Astrocyte of the spinal cord (primary cell): ENCODE measurements around the gene RBBP8NL.
"Not testable (repeated sequence)": the region's sequence is repeated elsewhere in the genome, so short reads cannot be mapped to it uniquely, and the experiment has no call there.

ENCODE experiments used
- DNase-seq: peaks from one replicate; pipeline ENCODE4 v3.0.0; 2011; ENCODE audit warnings: low read depth, low spot score
- H3K4me3 ChIP-seq: 2 replicates; pipeline ENCODE4 v1.5.1; 2011; ENCODE audit warnings: low read depth, mild to moderate bottlenecking, low read length, moderate library complexity
- CTCF ChIP-seq: IDR thresholded peaks from 2 replicates; pipeline ENCODE4 v1.5.1; 2012; ENCODE audit warnings: low read depth, mild to moderate bottlenecking, low read length, inconsistent platforms
- in situ Hi-C: cut with HindIII; loops from 2 replicates; pipeline ENCODE4 v1.10.0; 2017; ENCODE audit warnings: low sequenced_read_pairs

Gene RBBP8NL

DNA sequence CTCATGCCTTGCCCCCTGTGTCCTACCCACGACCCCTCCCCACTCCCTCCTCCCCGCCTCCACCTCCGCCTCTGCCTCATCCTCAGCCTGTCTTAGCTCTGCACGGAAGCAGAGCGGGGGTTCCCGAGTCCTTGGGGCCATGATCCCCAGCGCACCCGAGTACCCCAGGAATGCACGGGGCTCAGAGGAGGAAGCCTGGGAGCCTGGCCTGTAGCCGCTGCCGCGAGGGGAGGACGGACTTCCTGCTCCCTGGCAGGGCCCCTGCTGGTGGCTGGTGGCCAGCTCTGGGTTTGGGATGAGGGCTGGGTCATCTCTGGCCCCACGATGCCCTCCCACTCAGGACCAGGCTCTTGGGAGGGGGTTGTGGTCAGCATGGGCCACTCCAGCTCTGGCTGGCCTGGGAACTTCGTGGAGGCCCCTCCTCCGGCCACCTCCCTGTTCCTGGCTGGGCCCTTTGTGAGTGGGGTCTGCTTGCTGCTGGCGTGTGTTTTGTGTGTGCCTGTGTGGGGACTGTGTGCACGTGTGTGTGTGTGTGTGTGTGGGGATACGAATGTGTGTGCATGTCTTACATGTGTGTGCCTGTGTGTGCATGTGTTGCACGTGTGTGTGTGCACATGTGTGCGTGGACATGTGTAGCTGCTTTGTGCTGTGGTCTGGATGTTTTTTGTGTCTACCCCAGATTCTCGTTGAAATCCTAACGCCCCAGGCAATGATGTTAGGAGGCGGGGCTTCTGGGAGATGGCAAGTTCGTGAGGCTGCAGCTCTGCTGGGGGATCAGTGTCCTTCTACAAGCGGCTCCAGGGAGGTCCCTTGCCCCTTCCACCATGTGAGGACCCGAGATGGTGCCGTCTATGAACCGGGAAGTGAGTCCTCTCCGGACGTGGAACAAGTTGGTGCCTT lies 1.3 kb upstream of the RBBP8NL start:
- no peak overlapping the region for H3K4me3 ChIP-seq
- in situ Hi-C loops = no loop called here
- DNase-seq = no peak
- TF ChIP-seq CTCF = no peak

DNA sequence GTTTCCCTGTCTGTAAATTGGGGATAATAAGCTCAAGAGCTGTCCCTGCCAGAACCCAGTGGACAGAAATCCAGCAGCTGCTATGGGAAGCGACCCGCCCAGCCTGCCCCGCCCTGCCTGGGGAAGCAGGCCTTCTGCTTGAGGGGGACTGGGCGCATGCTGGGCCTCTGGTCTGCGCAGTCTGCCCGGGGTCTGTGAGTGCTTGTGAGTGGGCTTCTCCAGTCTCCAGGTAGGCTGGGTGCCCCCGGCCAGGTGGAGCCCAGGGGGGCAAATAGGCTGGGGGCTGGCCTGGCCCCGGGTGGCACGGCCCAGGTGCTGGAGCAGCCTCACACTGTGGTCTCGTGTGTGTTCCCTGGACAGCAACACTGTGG lies 648 bp upstream of the RBBP8NL start:
- in situ Hi-C loops = no loop called here
- H3K4me3 ChIP-seq = no peak overlapping the region
- DNase-seq = no peak
- TF ChIP-seq CTCF = no peak

DNA sequence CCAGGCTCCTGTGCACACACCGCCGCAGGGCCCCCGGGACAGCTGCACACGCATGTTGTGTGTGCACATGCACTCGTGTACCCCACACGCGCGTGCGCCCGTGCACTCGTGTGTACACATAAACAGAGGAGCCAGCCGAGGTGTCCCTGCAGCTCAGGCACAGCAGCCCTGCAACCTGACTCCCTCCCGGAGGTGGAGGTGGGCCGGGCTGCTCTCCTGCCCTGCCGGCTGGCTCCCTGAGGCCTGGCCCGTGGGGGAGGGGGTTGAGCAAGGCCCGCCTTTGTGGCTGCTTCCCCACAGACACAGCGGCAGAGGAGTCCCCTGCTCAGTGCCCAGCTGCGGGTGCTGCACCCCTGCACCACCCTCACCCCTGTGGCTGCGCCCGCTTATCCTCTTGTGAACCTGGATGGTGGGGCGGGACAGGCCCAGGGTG lies 624 bp downstream of the RBBP8NL start:
- H3K4me3 ChIP-seq = no peak overlapping the region
- in situ Hi-C loops = no loop called here
- DNase-seq = no peak
- TF ChIP-seq CTCF = no peak

GRCh38 chr20:62426059-62426348 lies 1.3 kb downstream of the RBBP8NL start:
- DNase-seq, in situ Hi-C loops, H3K4me3 ChIP-seq: not testable (repeated sequence)

- no peak for TF ChIP-seq CTCF
- H3K4me3 ChIP-seq = no peak overlapping the region
- no peak for DNase-seq
- in situ Hi-C loops = no loop called here
Observed at GRCh38 chr20:62425281-62426058, 1.9 kb downstream of the RBBP8NL start.

DNA sequence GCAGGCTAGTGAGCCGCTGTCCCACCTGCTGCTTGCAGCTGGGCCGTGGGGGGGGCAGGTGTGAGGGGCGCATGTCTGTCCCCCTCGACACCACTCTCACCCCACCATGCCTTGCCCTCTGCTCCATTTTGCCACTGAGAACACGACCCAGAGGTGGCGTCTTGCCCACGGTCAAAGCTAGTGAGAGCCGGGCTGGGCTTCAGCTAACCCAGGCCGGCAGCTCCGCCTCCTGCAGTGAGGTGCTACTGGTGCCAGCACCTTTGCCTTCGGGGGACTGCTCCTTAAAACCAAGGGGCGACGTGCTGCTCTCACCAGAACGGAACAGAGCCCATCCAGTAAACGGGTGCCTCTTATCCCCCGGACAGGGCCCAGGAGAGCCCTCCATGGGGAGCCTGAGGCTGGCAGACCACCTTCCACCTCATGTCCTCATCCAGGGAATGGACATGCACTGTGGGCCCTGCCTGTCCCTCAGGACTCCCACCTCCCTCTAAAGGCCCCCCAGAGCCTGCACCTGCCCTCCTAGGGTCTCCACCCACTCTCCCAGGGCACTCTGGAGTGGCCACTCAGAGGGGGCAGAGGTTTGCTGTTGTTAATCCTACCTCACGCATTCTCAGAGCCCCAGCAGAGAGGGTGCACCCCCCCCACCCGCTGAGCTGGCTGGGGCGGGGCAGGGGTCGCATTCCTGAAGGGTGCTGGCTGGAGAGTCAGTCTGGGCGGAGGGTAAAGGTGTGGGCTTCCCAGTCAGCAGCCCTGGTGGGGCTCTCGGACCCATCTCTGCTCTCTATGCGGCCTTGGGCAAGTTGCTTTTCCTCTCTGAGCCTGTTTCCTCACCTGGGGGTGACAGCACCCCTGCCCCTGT lies 2.9 kb downstream of the RBBP8NL start:
- in situ Hi-C loops = no loop called here
- no peak for DNase-seq
- H3K4me3 ChIP-seq = no peak overlapping the region
- TF ChIP-seq CTCF = no peak
